ENCODE data around the gene EXOC3L2. TPM values are rescaled to one million over a fixed set of nuclear protein-coding genes. Genes with fewer than 3 reads are reported as not detected.

EXOC3L2 gene
- total RNA-seq, 4 donors from 2014 or later, result 0.68 to 7.0 (median 1.1) TPM; not detected in 1

DNA sequence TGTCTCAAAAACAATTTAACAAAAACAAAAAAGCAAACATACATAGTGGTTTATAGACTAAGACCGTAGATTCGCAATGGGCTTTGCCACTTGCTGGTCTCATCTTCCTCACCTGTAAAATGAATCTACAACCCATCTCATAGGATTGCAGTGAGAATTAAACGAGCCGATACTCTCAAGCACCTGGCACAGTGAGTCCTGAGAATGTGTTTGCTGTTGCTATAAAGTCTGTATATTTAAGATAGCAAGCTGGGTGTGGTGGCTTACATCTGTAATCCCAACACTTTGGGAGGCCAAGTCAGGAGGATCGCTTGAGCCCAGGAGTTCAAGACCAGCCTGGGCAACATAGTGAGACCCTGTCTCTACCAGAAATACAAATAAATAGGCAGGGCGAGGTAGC lies 22.5 kb downstream of the EXOC3L2 start:
- Histone ChIP-seq H3K9me3 (no peaks in the 10 kb centered on the region), H3K27me3 (peaks cover 48% of the 10 kb centered on the region), H3K36me3 (no peaks in the 10 kb centered on the region), H3K27ac (no peak overlapping the region), H3K4me1 (no peaks in the 10 kb centered on the region), H3K4me3 (no peak overlapping the region)
- 61 to 62% methylated on average over 3 to 6 of the region's 6 CpGs for WGBS, 2 donors (ENCODE audit: low coverage in 1 of 2)
- TF ChIP-seq POLR2AphosphoS5 (IDR thresholded peaks at IDR 0.05) (no peak), EP300 (IDR thresholded peaks at IDR 0.05; ENCODE audit: low read depth) (no peak), POLR2A (IDR thresholded peaks at IDR 0.05) (no peak)
- TF ChIP-seq, protein P1, sequence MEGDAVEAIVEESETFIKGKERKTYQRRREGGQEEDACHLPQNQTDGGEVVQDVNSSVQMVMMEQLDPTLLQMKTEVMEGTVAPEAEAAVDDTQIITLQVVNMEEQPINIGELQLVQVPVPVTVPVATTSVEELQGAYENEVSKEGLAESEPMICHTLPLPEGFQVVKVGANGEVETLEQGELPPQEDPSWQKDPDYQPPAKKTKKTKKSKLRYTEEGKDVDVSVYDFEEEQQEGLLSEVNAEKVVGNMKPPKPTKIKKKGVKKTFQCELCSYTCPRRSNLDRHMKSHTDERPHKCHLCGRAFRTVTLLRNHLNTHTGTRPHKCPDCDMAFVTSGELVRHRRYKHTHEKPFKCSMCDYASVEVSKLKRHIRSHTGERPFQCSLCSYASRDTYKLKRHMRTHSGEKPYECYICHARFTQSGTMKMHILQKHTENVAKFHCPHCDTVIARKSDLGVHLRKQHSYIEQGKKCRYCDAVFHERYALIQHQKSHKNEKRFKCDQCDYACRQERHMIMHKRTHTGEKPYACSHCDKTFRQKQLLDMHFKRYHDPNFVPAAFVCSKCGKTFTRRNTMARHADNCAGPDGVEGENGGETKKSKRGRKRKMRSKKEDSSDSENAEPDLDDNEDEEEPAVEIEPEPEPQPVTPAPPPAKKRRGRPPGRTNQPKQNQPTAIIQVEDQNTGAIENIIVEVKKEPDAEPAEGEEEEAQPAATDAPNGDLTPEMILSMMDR (IDR thresholded peaks at IDR 0.05), result no peak
- in situ Hi-C loops (cut with MboI; ENCODE audit: low pct_ligation_motif_present in 1 of 4, low pct_unique_long_range_greater_than_20kb in 1 of 4, low sequenced_read_pairs in 3 of 4) (no loop called here), intact Hi-C loops (cut with DNase I; ENCODE audit: low total_unique reads) (no loop called here)
- no peak for DNase-seq

DNA sequence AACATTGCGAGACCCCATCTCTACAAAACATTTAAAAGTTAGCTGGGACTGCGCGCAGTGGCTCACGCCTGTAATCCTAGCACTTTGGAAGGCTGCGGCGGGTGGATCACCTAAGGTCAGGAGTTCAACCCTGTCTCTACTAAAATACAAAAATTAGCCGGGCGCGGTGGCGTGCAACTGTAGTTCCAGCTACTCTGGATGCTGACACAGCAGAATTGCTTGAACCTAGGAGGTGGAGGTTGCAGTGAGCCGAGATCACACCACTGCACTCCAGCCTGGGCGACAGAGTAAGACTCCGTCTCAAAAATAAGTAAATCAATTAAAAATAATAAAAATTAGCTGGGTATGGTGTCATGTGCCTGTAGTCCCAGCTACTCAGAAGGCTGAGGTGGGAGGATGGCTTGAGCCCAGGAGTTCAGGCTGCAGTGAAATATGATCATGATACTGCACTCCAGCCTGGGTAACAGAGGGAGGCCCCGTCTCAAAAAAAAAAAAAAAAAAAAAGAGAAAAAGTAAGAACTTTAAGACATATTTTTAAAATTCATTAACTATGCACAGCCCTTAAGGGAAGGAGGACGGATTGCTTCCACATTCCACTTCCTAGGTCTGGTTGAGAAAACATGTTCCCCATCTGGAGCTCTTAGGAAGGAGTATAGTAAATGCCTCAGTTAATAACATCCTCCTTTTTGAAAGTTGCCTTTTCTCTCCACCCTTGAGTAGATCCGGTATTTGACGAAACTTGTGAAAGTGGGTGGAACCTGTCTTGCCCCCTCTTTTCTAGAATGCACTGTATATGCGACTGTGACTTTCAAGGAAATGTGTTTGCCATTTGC lies 26.1 kb downstream of the EXOC3L2 start:
- TF ChIP-seq POLR2AphosphoS5 (IDR thresholded peaks at IDR 0.05), result no peak
- TF ChIP-seq, protein P1 (IDR thresholded peaks at IDR 0.05), result no peak
- TF ChIP-seq POLR2A (IDR thresholded peaks at IDR 0.05), result no peak
- no peak for TF ChIP-seq EP300 (IDR thresholded peaks at IDR 0.05; ENCODE audit: low read depth)
- DNase-seq, result no peak
- Histone ChIP-seq H3K36me3 (no peaks in the 10 kb centered on the region), H3K27ac (no peak overlapping the region), H3K27me3 (peaks cover 84% of the 10 kb centered on the region), H3K4me3 (no peak overlapping the region), H3K4me1 (peaks cover 0 to 3% (median 0%) of the 10 kb centered on the region in 4 donors), H3K9me3 (no peaks in the 10 kb centered on the region)
- in situ Hi-C loops (cut with MboI; ENCODE audit: low pct_ligation_motif_present in 1 of 4, low pct_unique_long_range_greater_than_20kb in 1 of 4, low sequenced_read_pairs in 3 of 4), result no loop called here
- intact Hi-C loops (cut with DNase I; ENCODE audit: low total_unique reads), result no loop called here
- WGBS, 2 donors (ENCODE audit: low coverage in 1 of 2), result 70 to 86% methylated on average over 13 to 18 of the region's 18 CpGs

DNA sequence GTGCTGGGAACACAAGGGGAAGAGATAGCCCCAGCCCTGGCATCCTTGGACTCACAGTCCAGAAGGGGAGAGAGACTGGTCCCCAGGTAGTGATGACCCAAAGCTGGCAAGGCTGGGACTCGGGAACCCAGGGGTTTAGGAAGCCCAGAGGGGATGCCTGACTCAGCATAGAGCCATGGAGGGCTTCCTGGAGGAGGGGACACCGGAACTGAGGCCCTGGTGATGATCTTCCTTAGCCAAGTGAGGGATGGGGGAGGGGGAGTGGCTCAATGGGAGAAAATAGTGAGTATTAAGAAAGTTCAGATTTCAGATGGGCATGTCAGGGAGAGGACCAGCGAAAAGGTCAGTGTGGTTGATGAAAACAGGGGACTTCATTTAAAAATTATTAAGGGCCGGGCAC lies 26.8 kb downstream of the EXOC3L2 start:
- Histone ChIP-seq H3K4me3 (no peak overlapping the region), H3K27me3 (peaks cover 80% of the 10 kb centered on the region), H3K4me1 (peaks cover 0 to 3% (median 0%) of the 10 kb centered on the region in 4 donors), H3K27ac (no peak overlapping the region), H3K36me3 (no peaks in the 10 kb centered on the region), H3K9me3 (no peaks in the 10 kb centered on the region)
- no peak for DNase-seq
- intact Hi-C loops (cut with DNase I; ENCODE audit: low total_unique reads) (no loop called here), in situ Hi-C loops (cut with MboI; ENCODE audit: low pct_ligation_motif_present in 1 of 4, low pct_unique_long_range_greater_than_20kb in 1 of 4, low sequenced_read_pairs in 3 of 4) (no loop called here)
- WGBS, 2 donors (ENCODE audit: low coverage in 1 of 2), result 53 to 81% methylated on average over 2 to 4 of the region's 4 CpGs
- TF ChIP-seq, protein P1 (IDR thresholded peaks at IDR 0.05), result no peak
- TF ChIP-seq EP300 (IDR thresholded peaks at IDR 0.05; ENCODE audit: low read depth), result no peak

DNA sequence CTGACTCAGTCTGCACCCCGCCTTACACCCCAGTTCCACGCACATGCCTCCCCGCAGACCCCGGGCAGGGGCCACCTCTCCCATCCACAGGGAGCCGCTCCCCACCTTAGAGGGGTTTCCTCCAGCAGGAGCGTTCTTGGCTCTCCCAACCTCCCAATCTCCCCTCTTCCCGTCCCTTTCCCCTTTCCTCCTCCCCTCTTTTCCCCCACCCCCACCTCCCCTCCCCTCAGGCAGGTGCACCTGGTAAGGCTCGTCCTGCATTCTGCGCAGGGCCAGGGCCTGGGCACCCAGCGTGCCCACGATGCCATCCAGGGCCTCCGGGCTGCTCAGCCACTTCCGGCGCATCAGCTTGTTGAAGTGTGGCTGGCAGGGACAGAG lies 27.3 kb downstream of the EXOC3L2 start:
- 38 to 57% methylated on average over 3 to 14 of the region's 14 CpGs for WGBS, 2 donors (ENCODE audit: low coverage in 1 of 2)
- intact Hi-C loops (cut with DNase I; ENCODE audit: low total_unique reads), result no loop called here
- DNase-seq, result no peak
- Histone ChIP-seq H3K27me3 (peaks cover 75% of the 10 kb centered on the region), H3K36me3 (no peaks in the 10 kb centered on the region), H3K4me1 (peaks cover 0 to 3% (median 0%) of the 10 kb centered on the region in 4 donors), H3K4me3 (no peak overlapping the region), H3K27ac (no peak overlapping the region), H3K9me3 (no peaks in the 10 kb centered on the region)
- in situ Hi-C loops (cut with MboI; ENCODE audit: low pct_ligation_motif_present in 1 of 4, low pct_unique_long_range_greater_than_20kb in 1 of 4, low sequenced_read_pairs in 3 of 4), result no loop called here
- no peak for TF ChIP-seq EP300 (IDR thresholded peaks at IDR 0.05; ENCODE audit: low read depth)
- TF ChIP-seq POLR2A (IDR thresholded peaks at IDR 0.05), result no peak
- TF ChIP-seq, protein P1 (IDR thresholded peaks at IDR 0.05), result no peak
- no peak for TF ChIP-seq POLR2AphosphoS5 (IDR thresholded peaks at IDR 0.05)

Data from transverse colon (tissue), 4 donors.